Measurements from ENCODE around the gene SRSF12. TPM values are rescaled to one million over a fixed set of nuclear protein-coding genes. Genes with fewer than 3 reads are reported as not detected.

SRSF12 gene
- total and polyA plus RNA-seq, 9 of the 15 experiments (the other 6 are each of a cell fraction or from before 2014, with no cell fraction given): not detected

GRCh38 chr6:89081423-89082322 lies 36.2 kb downstream of the SRSF12 start (continued):
- TF ChIP-seq ATF3 (IDR thresholded peaks at IDR 0.05) (peak; percentile 83), ATF3 (CRISPR knock-in tag; conservative IDR thresholded peaks at IDR 0.05) (peak; percentile 32; the same call in 1 of the 2 replicates), PPARD (CRISPR knock-in tag; IDR thresholded peaks at IDR 0.05) (no peak), MAX (CRISPR knock-in tag; IDR thresholded peaks at IDR 0.05) (peak; percentile 57), ZBTB11 (CRISPR knock-in tag; IDR thresholded peaks at IDR 0.05) (peak in 1 of 3 experiments; percentile 66; a peak in 1 of 6 replicates), XRCC5 (IDR thresholded peaks at IDR 0.05; ENCODE audit: low read depth, low read length) (peak; percentile 19; the same call in 1 of the 2 replicates), PHF20 (IDR thresholded peaks at IDR 0.05; ENCODE audit: partially characterized antibody) (peak; percentile 57), RBM22 (IDR thresholded peaks at IDR 0.05; ENCODE audit: low read depth, low read length, poor library complexity, severe bottlenecking) (no peak), RCOR1 (IDR thresholded peaks at IDR 0.05; ENCODE audit: borderline replicate concordance in 1 of 2, low read depth in 2 of 2, low read length in 2 of 2) (peak in 1 of 2 experiments; percentile 95; a peak in 2 of 4 replicates), ARID2 (IDR thresholded peaks at IDR 0.05) (no peak), IRF2 (CRISPR knock-in tag; IDR thresholded peaks at IDR 0.05) (no peak), THAP12 (CRISPR knock-in tag; IDR thresholded peaks at IDR 0.05) (peak; percentile 81; the same call in 1 of the 2 replicates), E4F1 (CRISPR knock-in tag; IDR thresholded peaks at IDR 0.05; ENCODE audit: borderline replicate concordance) (no peak)
- TF ChIP-seq, protein P1, sequence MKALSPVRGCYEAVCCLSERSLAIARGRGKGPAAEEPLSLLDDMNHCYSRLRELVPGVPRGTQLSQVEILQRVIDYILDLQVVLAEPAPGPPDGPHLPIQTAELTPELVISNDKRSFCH (CRISPR knock-in tag; IDR thresholded peaks at IDR 0.05): no peak
- TF ChIP-seq, protein P1 (tag; IDR thresholded peaks at IDR 0.05): 0 out of 2 replicates have a peak, but pooled peaks have one; percentile 50

Data from K562 (cell line).